NCI-H1105 treated with DMSO at 0.1 percent for 48 hours (cell line): ENCODE data around the gene HERC3.
"Not testable (repeated sequence)": the region's sequence is repeated elsewhere in the genome, so short reads cannot be mapped to it uniquely, and the experiment has no call there.

Experiments used
- DNase-seq: peaks from one replicate; lab custom pipeline; 2025; lab: John Stamatoyannopoulos, UW

Gene HERC3

DNA sequence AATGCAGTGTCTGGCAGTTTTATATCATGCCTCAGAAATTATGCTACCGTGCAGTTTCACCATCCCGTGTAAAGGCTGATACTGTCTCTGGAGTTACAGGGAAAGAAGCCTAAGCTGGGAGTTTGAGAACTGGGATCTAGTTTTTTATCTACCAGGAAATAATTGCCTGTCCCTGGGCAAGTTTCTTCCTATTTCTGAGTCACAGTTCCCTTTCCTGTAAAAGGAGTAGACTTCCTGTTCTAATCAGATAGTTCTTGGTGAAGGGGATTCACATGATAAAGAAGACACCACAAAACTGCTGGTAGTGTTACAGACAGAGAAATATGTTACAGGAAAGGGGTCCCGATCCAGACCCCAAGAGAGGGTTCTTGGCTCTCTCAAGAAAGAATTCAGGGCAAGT lies 17.1 kb downstream of the HERC3 start:
- DNase-seq: no peak

DNA sequence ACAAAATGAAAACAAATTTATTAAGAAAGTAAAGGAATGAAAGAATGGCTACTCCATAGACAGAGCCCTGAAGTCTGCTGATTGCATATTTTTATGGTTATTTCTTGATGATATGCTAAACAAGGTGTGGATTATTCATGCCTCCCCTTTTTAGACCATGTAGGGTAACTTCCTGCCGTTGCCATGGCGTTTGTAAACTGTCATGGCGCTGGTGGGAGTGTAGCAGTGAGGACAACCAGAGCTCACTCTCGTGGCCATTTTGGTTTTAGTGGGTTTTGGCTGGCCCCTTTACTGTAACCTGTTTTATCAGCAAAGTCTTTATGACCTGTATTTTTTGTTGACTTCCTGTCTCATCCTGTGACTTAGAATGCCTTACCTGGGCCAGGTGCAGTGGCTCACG lies 17.5 kb downstream of the HERC3 start:
- not testable (repeated sequence) for DNase-seq

DNA sequence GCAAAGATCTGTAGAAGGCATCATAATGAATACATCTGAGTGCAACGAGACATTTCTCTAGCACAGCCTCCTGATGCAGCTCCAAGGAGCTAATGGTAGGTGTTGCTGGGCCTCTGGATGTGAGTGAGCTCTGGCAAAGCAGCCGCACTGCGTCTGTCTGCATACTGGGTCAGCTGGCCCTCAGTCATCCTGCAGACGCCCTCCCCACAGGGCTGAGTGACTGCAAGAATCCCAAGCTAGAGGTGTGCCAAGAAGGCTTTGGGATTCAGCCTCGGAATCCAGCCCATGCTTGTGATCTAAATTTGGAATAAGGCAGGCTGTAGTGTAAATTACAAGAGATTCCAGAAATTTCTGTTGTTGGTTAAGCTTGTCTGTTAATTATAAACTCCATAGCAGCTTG lies 18.5 kb downstream of the HERC3 start:
- DNase-seq: no peak

DNA sequence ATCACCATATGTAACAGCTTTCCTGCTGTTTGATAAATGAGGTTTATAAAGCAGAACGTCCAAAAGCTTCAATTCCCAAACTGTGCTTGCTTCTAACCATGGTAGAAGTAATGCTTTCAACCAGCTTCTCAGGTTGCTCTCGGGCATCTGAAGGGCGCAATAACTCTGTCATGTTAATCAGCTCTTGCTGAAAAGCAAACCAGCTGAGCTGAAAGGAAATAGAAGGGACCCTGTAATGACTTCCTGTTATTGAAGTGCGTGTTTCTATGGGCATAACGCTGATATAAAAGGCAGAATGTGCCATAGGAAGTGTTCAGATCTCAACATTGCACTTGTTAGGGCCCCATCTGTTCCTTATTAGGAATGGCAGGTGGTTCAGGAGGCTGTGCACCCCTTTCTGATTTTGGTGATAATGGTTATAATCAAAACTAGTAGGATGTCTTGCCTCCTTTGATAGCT lies 21.2 kb downstream of the HERC3 start:
- peak; percentile 39 for DNase-seq

DNA sequence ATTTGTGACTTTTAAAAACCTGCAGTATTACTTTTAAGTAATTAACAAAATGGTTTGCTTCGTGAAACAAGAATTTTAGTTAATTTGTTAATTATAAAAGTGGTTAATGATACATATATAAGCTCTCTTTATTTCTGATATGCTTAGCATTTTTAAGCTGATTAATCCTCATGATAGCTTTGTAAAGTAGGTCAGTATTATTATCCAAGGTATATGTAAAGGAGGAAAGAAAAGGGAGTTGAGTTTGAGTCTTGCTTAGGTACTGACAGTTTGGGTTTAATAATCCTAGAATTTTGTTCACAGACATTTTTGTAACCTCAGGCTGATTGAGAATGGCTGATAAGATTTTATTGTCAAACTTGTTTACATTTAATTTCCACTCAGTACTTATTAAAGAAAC lies 21.8 kb downstream of the HERC3 start:
- no peak for DNase-seq

DNA sequence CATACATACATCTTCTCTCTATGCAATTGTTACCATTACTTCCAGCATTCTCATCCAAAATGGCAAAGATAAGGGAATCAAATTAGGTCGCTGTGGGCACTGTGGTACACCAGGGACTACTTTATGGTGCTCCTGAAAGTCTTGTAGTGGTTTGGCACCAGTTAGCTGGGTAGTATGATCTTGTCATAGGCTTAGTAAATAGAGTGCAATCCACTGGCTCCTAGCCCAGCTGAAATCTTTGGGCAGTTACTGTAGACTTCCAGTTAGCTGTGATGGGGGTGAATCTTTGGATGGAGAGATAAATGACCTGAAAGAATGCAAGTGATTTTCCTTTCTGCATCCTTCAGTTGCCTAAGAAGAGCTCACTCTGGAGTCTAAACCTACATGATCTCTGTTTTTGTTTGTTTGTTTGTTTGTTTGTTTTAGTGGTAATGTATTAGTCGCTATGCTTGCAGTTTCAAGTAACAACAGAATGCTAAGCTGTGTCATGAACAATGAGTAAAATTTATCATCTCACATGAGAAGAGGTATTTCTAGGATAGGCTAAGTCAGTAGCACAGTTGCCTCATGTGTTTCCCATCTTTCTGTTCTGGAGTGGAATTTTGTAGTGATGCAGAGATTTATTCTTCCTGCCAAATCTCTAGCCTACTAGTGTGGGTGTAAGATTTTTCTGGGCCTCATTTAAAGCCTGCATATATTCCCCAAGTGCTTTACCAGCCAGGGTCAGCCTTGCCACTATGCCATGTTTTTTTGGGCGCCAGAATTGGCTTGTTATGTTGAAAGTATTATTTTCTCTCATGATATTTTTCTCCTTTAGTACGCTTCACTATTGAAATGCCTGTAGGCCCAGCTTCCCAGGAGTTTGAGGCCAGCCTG lies 24.2 kb downstream of the HERC3 start:
- DNase-seq: no peak

DNA sequence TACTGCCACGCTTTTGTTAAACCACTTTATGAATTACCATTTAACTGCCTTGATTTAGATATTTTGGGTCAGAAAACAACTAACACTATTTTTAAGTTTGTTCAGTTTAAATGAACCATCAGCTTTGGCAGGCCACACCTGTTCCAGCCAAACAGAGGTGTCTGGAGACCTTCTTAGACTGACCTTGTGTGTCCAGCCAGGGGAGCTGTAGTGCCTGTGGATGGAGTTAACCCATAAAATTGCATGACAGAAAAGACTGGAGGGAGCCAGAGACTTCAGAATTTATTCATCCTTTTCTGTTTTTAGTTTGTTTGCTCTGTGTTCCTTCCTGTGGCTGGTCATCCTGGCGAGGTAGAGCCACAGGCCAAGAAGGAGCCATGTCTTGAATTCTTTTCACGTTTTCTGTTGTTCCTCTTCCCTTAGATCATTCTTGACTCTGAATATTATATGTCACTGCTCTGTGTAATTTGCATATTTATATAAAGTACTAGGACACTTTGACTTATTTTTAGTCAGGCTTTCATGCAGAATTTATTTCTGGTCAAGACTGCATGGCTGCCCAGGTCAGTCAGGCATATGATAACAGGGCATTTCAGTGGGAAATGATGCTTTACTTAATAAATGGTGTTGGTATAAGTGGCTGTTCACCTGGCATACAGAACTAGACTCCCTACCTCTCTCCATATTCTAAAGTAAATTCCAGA lies 26.7 kb downstream of the HERC3 start:
- DNase-seq: no peak

DNA sequence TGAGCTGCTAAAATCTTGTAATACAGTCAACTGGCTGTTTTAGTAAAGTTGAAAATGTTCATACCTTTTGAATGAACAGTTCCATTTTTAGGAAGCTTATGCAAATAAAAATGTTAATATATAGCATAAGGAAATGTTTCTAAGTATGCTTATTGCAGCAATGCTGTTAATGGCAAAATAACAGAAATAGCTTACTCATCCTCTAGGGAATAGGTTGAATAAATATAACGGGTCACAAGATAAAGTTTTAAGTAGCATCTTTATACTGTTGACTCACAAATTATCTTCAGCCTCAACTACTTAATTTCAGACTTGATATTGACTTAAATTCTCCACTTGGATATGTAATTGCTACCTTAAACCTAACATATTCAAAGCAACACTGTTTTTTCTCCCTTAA lies 27.7 kb downstream of the HERC3 start:
- DNase-seq: no peak

DNA sequence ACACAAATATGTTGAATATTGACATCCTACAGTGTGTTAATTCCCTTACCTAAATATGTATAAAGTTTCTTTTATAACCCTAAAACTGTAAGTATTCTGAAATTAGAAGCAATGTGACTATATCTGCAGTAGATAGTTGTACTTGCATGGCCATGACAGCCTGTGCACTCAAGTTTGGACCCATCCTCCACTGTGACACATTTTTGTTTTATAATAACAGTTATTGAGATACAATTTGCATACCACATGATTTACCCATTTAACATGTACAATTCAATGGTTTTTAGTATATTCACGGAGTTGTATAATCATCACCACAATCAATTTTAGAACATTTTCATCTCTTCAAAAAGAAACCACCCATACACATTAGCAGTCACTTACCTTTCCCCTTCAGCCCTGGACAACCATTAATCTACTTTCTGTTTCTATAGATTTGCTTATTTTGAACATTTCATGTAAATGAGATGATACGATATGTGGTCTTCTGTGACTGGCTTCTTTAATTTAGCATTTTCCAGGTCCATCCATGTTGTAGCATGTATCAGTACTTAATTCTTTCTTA lies 29.6 kb downstream of the HERC3 start:
- DNase-seq: no peak

DNA sequence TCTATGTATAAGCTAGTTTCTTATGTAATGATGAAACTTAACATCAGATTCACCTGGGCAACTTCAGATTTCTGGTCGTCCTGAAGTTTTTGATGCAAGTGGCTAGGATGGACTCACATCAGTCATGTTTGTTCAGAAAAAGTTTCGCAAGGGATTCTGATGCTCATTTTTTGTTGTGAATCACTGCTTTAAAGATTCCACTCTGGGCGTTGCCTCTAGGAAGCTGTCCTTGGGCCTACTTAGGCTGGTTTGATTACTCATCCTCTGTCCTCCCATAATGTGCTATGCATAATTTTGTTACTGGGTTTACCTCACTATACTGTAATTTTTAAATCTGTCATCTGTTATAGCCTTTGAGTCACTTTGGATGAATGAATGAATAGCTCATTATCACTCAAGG lies 30.8 kb downstream of the HERC3 start:
- no peak for DNase-seq

DNA sequence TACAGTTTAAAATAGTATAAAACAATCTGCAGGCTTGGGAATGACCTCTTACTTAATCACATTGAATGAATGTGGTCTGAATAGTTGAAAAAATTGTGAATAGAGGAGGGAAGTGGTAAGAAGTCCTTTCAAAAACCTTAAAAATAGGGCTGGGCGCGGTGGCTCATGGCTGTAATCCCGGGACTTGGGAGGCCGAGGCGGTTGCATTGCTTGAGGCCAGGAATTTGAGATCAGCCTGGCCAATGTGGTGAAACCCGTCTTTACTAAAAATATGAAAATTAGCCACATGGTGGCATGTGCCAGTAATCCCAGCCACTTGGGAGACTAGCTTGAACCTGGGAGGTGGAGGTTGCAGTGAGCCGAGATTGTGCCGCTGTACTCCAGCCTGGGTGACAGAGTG lies 36.5 kb downstream of the HERC3 start:
- DNase-seq: no peak

DNA sequence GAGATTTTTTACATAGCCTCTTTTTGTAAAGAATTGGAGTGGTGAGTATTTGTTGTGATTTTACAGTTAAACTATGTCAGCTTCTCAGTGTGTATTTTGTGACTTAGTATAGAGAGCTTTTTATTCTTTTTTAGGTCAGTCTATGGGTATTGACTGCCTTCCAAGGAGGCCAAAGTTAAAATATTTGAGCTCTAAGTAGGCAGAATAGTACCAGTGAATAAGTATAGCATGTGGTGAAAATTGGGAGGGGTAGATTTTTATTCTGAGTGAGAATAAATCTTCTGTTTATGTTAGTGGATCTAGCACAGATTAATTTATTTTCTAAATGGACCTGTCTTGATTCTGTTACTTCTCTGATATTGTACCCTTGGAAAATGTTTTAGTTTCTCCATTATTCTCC lies 37.5 kb downstream of the HERC3 start:
- no peak for DNase-seq

DNA sequence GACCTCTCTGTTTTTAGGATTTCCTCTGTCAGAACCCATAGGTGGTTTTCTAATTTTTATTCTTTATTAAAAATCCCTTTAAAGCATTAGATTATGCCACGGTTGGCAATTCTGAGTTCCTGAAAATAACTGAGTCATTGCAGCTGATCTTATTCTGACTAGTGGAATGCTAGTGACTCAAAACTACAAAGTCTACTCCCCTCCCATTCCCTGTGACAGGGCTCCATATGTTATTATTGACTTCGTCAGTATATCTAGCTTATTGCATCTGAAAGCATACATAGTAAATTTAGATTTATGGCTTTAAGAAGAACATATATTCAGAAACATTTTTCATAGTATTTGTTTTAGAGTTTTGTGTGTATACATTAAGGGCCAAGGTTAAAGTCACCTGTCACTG lies 38.5 kb downstream of the HERC3 start:
- no peak for DNase-seq

DNA sequence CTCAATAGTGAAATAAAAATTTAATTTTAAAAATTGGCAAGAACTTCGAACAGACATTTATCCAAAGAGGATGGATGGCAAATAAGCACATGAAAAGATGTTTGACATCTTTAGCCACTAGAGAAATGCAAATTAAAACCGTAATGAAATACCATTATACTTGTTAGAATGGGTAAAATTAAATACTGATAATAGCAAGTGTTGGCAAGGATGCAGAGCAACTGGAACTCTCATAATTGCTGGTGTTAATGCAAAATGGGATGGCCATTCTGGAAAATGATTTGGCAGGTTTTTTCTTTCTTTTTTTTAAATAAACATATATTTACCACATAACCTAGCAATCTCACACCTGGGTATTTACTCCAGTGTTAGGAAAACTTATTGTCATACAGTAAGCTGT lies 51.7 kb downstream of the HERC3 start:
- DNase-seq: no peak

DNA sequence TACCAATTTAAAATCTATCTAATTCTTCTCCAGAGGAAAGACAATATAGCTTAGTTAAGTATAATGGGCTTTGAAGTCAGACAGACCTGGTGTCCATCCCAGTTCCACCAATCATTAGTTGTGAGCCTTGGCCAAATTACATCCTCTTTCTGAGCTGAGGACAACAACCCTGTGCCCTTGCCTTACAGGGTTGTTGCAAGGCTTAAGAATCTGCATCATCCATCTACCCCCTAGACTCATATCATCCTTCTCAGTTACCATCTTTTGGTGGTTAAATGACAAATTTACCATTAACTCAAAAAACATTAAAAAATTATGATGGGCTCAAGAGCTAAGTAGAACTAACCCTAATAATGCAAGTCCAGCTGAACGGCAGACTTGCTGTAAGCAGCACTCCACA lies 53.7 kb downstream of the HERC3 start:
- no peak for DNase-seq

DNA sequence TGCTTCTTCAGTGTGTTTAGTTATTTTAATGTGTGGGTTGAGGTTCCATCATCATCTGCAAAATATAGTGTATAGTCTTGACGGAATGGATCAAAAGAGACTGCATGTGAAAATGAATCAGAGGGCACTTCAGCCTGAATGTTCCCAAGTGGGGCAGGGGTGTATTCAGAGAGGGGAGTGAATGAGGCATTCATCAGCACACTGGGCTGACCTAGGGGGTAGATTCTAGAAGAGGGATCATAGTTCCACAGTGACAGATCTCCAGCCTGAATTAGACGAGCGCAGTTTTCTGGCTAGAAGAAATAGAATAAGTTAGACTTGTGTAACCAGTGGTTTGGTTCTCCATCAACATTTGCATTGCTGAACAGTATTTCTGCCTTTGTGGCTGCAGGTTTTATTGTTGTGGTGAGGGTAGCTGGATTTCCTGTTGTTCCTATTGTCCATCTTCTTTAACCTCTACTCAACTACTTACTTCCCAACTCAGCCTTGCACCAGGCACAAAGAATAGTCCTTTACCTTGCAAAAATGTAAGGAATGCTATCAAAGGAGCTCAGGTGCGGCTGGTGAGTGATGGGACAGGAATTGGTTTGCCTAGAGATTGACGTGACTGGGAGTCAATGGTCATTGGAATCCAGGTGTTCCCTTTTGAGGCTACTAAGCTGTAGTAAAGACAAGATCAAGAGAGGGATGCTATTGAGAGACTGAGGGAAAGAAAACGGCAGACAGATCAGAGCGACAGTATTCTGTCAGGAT lies 54.4 kb downstream of the HERC3 start:
- DNase-seq: no peak

DNA sequence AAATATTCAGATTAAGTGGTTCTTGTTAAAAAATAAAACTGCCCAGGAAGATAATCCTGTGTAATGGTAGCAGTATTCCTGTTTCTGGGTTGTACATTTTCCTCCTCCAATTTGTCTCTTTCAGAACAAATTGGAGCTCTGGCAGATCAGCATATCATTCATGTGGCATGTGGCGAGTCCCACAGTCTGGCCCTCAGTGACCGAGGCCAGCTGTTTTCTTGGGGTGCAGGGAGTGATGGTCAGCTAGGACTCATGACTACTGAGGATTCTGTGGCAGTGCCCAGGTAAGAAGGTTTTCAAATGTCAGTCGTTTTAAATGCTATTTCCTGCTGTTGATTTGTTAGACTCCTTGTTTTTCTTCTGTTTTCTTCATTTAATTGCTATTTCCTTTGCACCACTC lies 57.4 kb downstream of the HERC3 start:
- DNase-seq: no peak

DNA sequence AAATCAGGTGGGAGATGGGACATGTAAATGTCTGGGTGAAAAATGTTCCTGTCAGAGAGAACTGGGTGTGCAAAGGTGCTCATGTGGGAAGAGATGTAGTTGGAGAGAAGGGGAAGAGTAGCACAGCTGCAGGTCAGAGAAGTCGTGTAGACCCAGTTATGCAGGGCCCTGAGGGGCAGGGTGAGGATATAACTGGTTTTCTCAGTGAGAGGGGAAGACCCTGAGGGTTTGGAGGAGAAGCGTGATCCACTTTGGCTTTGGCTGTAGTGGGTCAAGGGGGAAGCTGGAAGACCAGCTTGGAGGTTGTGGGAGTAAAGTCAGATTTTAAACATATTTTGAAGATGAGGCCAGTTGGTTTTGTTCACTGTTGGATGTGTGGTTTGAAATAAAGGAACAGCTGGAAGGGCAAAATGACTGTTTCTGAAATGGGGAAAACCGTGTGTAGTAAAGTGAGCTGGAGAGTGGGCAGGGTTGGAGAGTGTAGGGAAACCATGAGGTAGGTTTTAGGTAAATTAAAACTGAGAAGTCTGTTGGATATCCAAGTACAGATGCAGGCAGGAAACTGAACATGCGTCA lies 61.2 kb downstream of the HERC3 start:
- no peak for DNase-seq

DNA sequence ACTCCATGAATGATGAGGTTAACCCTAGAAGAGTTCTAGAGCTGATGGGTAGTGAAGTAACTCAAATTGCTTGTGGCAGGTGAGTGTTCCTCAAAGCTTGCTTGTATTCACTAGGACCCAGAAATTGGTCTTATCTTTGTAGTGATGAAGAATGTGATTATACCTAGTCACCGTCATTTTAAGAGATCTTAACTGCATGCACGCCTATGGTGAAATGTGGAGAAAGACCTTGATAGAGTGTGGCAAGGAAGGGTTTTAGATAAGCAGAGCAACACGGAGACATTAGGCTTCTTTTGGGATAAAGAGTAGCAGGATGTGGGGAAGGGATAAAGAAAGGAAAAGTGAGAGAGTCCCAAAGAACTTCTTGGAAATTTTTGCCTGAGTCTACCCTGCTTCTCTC lies 62.9 kb downstream of the HERC3 start:
- DNase-seq: no peak

DNA sequence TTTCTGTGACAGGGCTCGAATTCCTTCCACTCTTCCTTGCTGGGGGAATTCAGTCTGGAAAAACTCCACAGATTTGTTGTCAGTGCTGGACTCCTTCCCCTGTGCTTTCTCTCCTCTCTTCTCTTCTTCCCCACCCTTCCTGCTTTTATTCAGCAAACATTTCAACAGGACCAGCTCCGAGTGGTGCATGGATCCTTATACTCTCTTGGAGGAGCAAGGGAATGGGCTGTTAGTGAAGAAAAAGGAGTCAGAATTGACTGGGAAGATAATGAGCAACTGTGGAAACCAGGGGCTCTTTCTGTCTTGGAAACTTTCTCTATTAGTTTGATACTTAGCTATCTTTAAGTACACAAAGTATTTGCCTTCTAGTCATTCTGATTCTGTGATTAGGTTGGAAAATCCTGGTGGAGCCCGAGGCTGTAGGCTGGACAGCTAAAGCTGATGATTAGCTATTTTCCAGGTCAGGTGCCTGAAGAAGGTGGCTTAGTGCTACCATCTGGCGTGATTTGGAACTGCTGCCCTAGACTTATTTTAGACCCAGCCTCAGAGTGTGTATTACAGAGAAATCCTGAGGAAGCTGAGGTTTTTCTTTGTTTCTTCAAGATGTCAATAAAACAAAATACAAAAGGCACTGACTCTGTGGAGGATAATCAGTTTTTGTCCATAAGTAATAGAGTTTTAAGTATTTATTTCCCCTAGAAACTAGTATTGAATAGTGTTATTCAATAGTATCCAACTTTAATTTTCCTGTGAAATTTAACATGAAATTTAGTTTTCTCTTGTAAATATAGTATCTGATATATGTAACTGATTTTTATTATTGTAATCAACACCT lies 67.0 kb downstream of the HERC3 start:
- peak; percentile 19 for DNase-seq

DNA sequence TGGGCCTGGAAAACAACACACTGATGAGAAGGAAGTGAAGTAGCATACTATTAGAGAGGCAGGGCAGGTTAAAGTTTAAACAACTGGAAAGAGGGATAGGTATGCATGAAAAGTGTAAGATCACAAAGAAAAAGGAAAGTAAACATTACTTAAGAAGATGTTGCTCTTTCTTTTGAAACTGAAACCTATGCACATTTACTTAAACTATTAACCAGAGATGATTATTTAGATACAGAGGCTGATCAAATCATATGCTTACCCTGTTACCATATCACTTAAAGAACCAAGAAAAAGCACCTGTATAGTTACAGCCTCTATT lies 67.6 kb downstream of the HERC3 start:
- DNase-seq: no peak
